ENCODE measurements around the gene GADD45G.
A peak's percentile ranks its signal among the peaks of the same experiment; 100 is the strongest.

The GADD45G gene

GRCh38 chr9:89592213-89592815, 12.5 kb upstream of the GADD45G start:
- in situ Hi-C loops (cut with HindIII; ENCODE audit: low sequenced_read_pairs) = no loop called here
- no peak overlapping the region for H3K4me3 ChIP-seq (ENCODE audit: low read depth, low read length)
- no peak for DNase-seq (ENCODE audit: low read depth)
- TF ChIP-seq CTCF (IDR thresholded peaks at IDR 0.05; ENCODE audit: low read depth, low read length, missing control alignments) = no peak

GRCh38 chr9:89592963-89593726, 11.7 kb upstream of the GADD45G start:
- DNase-seq (ENCODE audit: low read depth) = no peak

GRCh38 chr9:89593727-89594427, 10.9 kb upstream of the GADD45G start:
- peak; percentile 64 for TF ChIP-seq CTCF (IDR thresholded peaks at IDR 0.05; ENCODE audit: low read depth, low read length, missing control alignments)
- H3K4me3 ChIP-seq (ENCODE audit: low read depth, low read length) = no peak overlapping the region
- DNase-seq (ENCODE audit: low read depth) = no peak
- in situ Hi-C loops (cut with HindIII; ENCODE audit: low sequenced_read_pairs) = no loop called here

More at GRCh38 chr9:89592963-89593726, 11.7 kb upstream of the GADD45G start:
- no peak overlapping the region for H3K4me3 ChIP-seq (ENCODE audit: low read depth, low read length)
- in situ Hi-C loops (cut with HindIII; ENCODE audit: low sequenced_read_pairs) = no loop called here
- no peak for TF ChIP-seq CTCF (IDR thresholded peaks at IDR 0.05; ENCODE audit: low read depth, low read length, missing control alignments)

GRCh38 chr9:89594811-89595550, 9.8 kb upstream of the GADD45G start:
- in situ Hi-C loops (cut with HindIII; ENCODE audit: low sequenced_read_pairs) = no loop called here
- H3K4me3 ChIP-seq (ENCODE audit: low read depth, low read length) = no peak overlapping the region
- DNase-seq (ENCODE audit: low read depth) = no peak
- TF ChIP-seq CTCF (IDR thresholded peaks at IDR 0.05; ENCODE audit: low read depth, low read length, missing control alignments) = no peak

- in situ Hi-C loops (cut with HindIII; ENCODE audit: low sequenced_read_pairs) = no loop called here
- no peak overlapping the region for H3K4me3 ChIP-seq (ENCODE audit: low read depth, low read length)
- DNase-seq (ENCODE audit: low read depth) = no peak
- TF ChIP-seq CTCF (IDR thresholded peaks at IDR 0.05; ENCODE audit: low read depth, low read length, missing control alignments) = no peak
These were observed 9.2 kb upstream of the GADD45G start for GRCh38 chr9:89595646-89596045.

- in situ Hi-C loops (cut with HindIII; ENCODE audit: low sequenced_read_pairs) = no loop called here
- no peak overlapping the region for H3K4me3 ChIP-seq (ENCODE audit: low read depth, low read length)
- no peak for TF ChIP-seq CTCF (IDR thresholded peaks at IDR 0.05; ENCODE audit: low read depth, low read length, missing control alignments)
- no peak for DNase-seq (ENCODE audit: low read depth)
These were observed 7.8 kb upstream of the GADD45G start for GRCh38 chr9:89596937-89597555.
